ENCODE data around the gene GAS5.
A peak's percentile ranks its signal among the peaks of the same experiment; 100 is the strongest.
"Not testable (repeated sequence)": the region's sequence is repeated elsewhere in the genome, so short reads cannot be mapped to it uniquely, and the experiment has no call there.

Gene GAS5

DNA sequence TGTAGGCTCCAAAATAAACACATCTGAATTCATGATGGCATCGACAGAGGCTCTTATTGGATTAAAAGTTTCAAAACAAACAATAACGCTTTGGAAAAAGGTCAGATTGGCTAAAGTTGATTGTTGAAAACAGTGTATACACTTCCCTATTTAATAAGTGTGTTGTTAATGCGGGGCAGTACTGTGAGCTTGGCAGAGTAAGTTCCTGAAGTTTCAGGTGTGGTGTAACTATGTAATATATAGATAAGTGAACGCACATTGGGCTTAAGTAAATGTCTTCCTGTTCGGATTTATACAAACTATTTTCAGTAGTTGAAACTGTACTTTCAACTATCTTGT lies 1.2 kb upstream of the GAS5 start:
- DNase-seq (ENCODE audit: low read depth, low spot score), result no peak

GRCh38 chr1:173868266-173869020 lies 654 bp upstream of the GAS5 start, which contains the start of gene ZBTB37:
Gene ZBTB37, plus strand, starts transcription at chr1:173868380. Its CDS starts 1,846 bp downstream, at chr1:173870226.
- DNase-seq (ENCODE audit: low read depth, low spot score), result peak; percentile 90

DNA sequence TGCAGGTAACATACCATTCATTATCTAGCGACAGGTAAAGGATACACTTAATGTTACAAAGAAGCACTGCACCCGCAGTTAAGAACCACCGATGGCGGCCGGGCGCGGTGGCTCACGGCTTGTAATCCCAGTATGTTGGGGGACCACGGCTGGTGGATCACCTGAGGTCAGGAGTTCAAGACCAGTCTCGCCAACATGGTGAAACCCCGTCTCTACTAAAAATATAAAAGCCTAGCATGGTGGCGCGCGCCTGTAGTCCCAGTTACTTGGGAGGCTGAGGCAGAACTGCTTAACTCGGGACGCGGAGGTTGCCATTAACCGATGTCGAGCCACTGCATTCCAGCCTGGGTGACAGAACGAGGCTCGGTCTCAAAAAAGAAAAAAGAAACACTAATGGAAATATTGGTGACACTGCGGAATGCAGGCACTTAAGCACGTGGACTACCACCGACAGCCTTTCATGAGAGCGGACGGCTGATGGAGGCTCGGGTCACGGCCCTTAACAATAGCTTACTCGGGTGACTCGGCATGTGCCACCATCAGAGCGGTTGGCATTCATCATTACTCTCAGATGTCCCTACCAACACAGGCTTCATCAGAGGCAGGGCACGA lies 542 bp downstream of the GAS5 start:
- DNase-seq (ENCODE audit: low read depth, low spot score), result no peak

GRCh38 chr1:173866413-173867115 lies 1.2 kb downstream of the GAS5 start:
- DNase-seq (ENCODE audit: low read depth, low spot score), result no peak

- no peak for DNase-seq (ENCODE audit: low read depth, low spot score)
Measured at GRCh38 chr1:173865468-173866164, 2.2 kb downstream of the GAS5 start.

DNA sequence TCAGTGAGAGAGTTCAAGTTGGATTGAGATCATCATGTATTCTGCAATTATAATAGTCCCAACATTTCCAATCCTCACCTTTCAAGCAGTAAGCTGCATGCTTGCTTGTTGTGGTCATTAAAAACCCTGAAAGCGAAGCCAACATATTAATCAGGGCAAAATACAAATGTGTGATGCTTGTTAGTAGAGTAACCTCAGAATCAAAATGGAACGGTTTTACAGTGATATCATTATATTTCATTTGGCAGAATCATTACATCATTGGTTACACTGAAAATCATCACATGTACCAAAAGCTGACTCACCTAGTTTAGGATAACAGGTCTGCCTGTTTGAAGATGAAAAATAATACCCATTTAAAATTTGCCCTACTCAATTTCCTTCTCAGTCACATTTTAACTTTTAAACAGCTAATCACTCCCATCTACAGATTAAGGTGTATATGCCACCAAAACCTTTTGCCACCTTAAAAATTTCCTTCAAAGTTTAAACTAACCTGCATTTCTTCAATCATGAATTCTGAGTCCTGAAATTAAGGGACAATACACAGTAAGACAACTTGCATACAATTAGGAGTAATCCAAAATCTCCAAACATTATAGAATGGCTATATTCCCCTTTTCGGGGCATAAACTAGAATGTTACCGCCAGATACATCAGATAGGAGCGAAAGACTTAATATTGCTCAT lies 3.5 kb downstream of the GAS5 start:
- DNase-seq (ENCODE audit: low read depth, low spot score), result no peak

DNA sequence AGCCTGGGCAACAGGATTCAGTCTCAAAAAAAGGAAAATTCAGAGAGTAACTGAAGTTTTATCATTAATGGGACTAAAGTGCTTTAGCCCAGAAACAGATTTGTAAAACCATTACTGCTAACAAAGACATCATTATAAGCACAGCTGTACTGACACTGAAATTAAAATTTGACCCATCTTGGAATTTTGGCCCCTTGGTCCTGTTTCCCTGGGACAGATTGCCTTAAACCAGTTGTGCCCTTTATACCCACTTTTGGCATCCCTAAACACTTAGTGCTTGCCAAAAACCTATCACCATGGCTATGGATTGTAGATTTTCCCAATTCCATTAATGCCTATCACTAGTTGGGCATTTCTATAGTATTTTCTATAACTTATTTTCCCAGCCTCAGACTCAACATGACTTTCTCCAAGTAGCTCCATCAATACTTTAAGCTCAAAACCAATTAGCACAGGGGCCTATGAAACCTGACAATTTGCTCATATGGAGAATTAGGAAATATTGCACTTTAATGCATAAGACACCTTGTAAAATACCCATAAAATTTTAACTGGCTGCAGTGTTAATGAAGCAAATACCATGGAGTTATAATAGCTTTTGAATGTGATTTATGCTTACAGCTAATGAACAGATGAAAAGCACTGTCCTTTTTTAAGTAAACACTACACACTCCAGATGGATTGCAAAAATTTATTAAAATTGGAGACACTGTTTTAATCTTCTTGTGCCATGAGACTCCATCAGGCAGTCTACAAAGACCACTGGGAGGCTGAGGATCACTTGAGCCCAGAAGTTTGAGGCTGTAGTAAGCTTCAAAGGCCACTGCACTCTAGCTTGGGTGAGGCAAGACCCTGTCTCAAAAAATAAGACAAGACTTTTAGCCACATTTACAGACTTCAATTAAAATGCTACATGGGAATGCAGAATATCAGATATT lies 4.3 kb downstream of the GAS5 start:
- no peak for DNase-seq (ENCODE audit: low read depth, low spot score)

DNA sequence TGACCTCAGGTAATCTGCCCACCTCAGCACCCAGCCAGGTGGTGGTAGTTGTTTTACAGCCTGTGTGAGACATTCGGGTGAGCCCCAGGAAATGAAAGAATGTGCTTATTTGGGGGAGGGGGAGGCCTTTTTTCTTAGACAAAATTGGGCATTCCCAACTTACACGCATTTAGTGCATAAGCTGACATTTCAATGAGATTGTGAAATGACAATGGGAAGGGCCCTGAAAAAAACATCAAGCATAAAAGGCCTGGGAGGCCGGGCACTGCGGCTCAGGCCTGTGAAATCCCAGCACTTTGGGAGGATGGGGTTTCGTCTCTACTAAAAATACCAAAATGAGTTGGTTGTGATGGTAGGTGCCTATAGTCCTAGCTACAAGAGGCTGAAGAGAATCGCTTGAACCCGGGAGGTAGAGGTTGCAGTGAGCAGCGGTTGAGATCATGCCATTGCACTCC lies 5.0 kb downstream of the GAS5 start:
- no peak for DNase-seq (ENCODE audit: low read depth, low spot score)

- DNase-seq (ENCODE audit: low read depth, low spot score), result not testable (repeated sequence)
Measured at GRCh38 chr1:173862146-173862768, 5.5 kb downstream of the GAS5 start.

- no peak for DNase-seq (ENCODE audit: low read depth, low spot score)
Measured at GRCh38 chr1:173861731-173862145, 6.1 kb downstream of the GAS5 start.

GRCh38 chr1:173860065-173860464 lies 7.7 kb downstream of the GAS5 start:
- no peak for DNase-seq (ENCODE audit: low read depth, low spot score)

GRCh38 chr1:173859547-173859946 lies 8.2 kb downstream of the GAS5 start:
- not testable (repeated sequence) for DNase-seq (ENCODE audit: low read depth, low spot score)

DNA sequence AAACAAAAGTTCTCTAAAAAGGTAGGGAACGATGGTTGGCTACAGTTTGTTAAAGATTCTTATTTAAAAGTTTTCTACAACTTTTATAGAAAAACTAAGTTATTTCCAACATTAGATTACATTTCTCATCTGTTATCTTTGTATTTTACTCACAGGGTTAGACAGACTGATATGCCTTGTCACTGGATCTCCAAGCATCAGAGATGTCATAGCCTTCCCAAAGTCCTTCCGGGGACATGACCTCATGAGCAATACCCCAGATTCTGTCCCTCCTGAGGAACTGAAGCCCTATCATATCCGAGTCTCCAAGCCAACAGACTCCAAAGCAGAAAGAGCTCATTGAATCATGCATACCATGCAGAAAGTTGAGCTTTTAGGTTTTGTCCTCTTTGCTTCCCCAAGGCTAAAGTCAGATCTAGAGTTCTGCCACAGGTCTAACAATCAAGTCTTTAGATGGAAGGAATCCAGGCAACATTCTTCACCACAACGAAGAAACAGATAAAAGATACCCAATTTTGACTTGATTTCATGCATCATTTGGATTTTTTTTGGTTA lies 10.3 kb downstream of the GAS5 start:
- no peak for DNase-seq (ENCODE audit: low read depth, low spot score)

- no peak for DNase-seq (ENCODE audit: low read depth, low spot score)
Measured at GRCh38 chr1:173856903-173857302, 10.9 kb downstream of the GAS5 start.

DNA sequence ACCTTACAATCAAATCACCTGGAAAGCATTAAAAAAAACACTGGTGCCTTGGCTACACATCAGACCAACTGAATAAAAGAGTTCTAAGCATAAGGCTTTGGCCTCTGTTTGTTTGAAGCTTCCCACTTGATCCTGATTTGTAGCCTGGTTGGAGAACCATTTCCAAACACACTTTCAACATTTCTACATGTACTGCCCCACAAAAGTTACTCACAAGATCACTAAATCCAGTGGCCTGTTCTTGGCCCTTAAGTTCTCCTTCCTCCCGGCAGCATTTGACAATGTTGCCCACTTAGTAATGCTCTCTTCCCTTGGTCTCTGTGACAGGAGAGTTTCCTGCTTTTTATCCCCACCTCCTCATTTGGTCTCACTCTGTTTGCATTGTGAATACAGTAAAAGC lies 11.8 kb downstream of the GAS5 start:
- no peak for DNase-seq (ENCODE audit: low read depth, low spot score)

DNA sequence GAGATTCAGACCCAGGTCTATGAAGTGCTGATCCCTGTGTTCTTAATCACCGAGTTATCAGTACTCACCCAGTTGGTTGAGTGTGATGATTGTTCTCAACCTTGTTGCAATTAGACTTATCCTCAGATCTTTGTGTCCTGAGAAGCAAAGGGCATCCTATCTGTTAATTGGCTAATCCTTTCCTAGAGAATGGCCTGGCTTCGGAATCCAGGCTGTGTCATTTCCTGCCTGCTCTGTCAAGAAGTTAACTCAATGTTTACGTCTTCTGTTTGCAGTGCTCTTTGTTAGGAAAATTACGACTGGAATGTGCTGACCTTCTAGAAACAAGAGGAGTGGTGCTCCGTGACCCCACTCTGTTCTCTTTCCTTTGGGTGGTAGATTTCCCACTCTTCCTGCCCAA lies 14.7 kb downstream of the GAS5 start:
- DNase-seq (ENCODE audit: low read depth, low spot score), result no peak

DNA sequence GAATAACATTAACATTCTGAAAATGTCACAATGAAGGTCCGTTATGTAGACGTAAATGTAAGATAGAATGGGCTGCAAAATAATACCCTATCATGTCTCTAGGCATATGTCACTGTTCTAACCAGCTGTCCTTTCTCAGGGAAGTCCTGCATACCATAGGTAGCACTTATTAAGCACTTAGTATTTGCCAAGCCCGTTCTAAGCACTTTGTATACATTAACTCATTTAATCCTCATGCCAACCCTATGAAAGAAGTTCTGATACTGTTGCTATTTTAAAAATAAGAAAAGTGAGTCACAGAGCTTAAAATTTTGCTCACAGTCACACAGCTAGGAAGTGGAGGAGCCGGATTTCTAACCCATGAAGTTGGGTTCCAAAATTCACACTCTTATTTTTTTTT lies 15.7 kb downstream of the GAS5 start:
- no peak for DNase-seq (ENCODE audit: low read depth, low spot score)

GRCh38 chr1:173832748-173833147 lies 35.0 kb downstream of the GAS5 start:
- DNase-seq (ENCODE audit: low read depth, low spot score), result no peak

GRCh38 chr1:173827611-173828010 lies 40.2 kb downstream of the GAS5 start:
- DNase-seq (ENCODE audit: low read depth, low spot score), result no peak
